Transverse colon (tissue), 3 donors: ENCODE measurements around the gene OLFML2A.
"Not testable (repeated sequence)": the region's sequence is repeated elsewhere in the genome, so short reads cannot be mapped to it uniquely, and the experiment has no call there.

ENCODE experiments used
- CTCF ChIP-seq, 5 experiments: fragments of 200-600 bp in 3 of 5; fragments of 450-650 bp in 2 of 5; sonication (generic) in 3 of 5; IDR thresholded peaks; 1 replicate in 2 of 5; 2 replicates in 3 of 5; pipeline ENCODE4 v1.5.1; 2016 to 2017; ENCODE audit warnings: antibody characterized with exemption in 5 of 5, inconsistent platforms in 3 of 5, mild to moderate bottlenecking in 2 of 5, moderate library complexity in 1 of 5
- POLR2A ChIP-seq: fragments of 450-650 bp; IDR thresholded peaks from one replicate; pipeline ENCODE4 v1.6.1; 2016; ENCODE audit warnings: antibody characterized with exemption, mild to moderate bottlenecking, moderate library complexity

GRCh38 chr9:124838567-124839275 lies 61.8 kb downstream of the OLFML2A start:
- TF ChIP-seq CTCF (IDR thresholded peaks at IDR 0.05); POLR2A: not testable (repeated sequence)
